ENCODE results near the gene NCK2. TPM values are rescaled to one million over a fixed set of nuclear protein-coding genes. Genes with fewer than 3 reads are reported as not detected.

NCK2 gene
- total RNA-seq, 4 donors from 2014 or later: 59.8 to 130 (median 96.2) TPM

DNA sequence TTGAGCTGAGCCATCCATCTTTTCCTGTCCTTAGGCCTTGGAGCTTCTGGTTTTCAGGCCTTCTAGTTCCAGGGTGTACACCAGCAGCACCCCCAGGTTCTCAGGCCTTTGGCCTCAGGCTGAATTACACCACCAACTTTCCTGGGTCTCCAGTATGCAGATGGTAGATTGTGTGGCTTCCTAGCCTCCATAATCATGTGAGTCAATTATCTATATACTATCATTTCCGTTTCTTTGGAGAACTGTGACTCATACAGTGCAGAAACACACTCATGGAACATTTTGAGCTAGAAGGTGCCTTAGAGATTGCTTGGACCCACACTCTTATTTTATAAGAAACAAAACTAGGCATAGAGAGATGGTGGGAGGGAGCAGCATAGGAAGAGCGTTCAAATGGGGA lies 167.4 kb downstream of the NCK2 start:
- H3K4me3 ChIP-seq: no peak overlapping the region
- TF ChIP-seq, protein P1, sequence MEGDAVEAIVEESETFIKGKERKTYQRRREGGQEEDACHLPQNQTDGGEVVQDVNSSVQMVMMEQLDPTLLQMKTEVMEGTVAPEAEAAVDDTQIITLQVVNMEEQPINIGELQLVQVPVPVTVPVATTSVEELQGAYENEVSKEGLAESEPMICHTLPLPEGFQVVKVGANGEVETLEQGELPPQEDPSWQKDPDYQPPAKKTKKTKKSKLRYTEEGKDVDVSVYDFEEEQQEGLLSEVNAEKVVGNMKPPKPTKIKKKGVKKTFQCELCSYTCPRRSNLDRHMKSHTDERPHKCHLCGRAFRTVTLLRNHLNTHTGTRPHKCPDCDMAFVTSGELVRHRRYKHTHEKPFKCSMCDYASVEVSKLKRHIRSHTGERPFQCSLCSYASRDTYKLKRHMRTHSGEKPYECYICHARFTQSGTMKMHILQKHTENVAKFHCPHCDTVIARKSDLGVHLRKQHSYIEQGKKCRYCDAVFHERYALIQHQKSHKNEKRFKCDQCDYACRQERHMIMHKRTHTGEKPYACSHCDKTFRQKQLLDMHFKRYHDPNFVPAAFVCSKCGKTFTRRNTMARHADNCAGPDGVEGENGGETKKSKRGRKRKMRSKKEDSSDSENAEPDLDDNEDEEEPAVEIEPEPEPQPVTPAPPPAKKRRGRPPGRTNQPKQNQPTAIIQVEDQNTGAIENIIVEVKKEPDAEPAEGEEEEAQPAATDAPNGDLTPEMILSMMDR (IDR thresholded peaks at IDR 0.05): no peak
- TF ChIP-seq POLR2AphosphoS5 (IDR thresholded peaks at IDR 0.05) (no peak), POLR2A (IDR thresholded peaks at IDR 0.05; ENCODE audit: low read depth) (no peak), EP300 (IDR thresholded peaks at IDR 0.05) (no peak)
- no peak overlapping the region for H3K27ac ChIP-seq (replicated peaks in 1 of 4)
- no peaks in the 10 kb centered on the region for H3K27me3 ChIP-seq
- H3K4me1 ChIP-seq: peaks cover 0 to 16% (median 13%) of the 10 kb centered on the region in 4 donors
- peaks cover 0 to 23% (median 13%) of the 10 kb centered on the region in 4 donors for H3K9me3 ChIP-seq
- WGBS: 97% methylated on average over 2 of the region's 2 CpGs
- DNase-seq (ENCODE audit: extremely low spot score): no peak
- intact Hi-C loops (cut with DNase I): loop anchor here (10.0 kb wide), 1 partner anchor 173 kb away; no protein-coding TSS in a partner anchor
- no peaks in the 10 kb centered on the region for H3K36me3 ChIP-seq

DNA sequence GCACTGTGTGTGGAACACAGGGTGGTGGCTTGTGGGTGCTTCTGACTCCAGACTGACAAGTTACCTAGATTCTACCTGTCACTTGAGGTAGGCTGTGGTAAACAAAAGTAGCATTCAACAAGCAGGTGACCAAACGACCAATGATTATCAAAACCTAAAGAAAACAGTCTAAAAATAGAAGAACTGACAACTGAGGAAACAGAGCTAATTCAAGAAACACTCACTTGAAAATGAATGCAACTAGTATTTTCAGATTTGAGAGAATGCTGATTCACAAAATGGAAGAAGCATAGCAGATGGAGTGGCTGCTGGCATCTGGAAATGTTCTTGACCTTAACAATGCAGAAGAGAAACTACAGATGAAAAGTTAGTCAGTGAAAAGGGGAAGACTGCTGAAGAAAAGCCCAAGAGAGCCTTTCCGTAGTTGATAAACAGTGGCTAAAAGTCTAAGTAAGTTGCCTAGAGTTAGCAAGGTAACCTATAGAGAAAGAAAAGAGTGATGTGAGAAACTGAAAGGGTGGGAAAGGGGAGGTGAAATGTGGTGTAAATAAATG lies 170.4 kb downstream of the NCK2 start:
- 90% methylated on average over 2 of the region's 2 CpGs for WGBS
- peaks cover 0 to 23% (median 13%) of the 10 kb centered on the region in 4 donors for H3K9me3 ChIP-seq
- no peaks in the 10 kb centered on the region for H3K27me3 ChIP-seq
- no peak overlapping the region for H3K27ac ChIP-seq (replicated peaks in 1 of 4)
- TF ChIP-seq, protein P1 (IDR thresholded peaks at IDR 0.05): no peak
- TF ChIP-seq POLR2AphosphoS5 (IDR thresholded peaks at IDR 0.05) (no peak), POLR2A (IDR thresholded peaks at IDR 0.05; ENCODE audit: low read depth) (no peak), EP300 (IDR thresholded peaks at IDR 0.05) (no peak)
- H3K4me1 ChIP-seq: peaks cover 0 to 8% (median 5%) of the 10 kb centered on the region in 4 donors
- no peaks in the 10 kb centered on the region for H3K36me3 ChIP-seq
- intact Hi-C loops (cut with DNase I): loop anchor here (10.0 kb wide), 1 partner anchor 170 kb away; no protein-coding TSS in a partner anchor
- no peak for DNase-seq (ENCODE audit: extremely low spot score)
- no peak overlapping the region for H3K4me3 ChIP-seq

GRCh38 chr2:105917226-105917625 lies 172.5 kb downstream of the NCK2 start:
- WGBS: 65% methylated on average over 4 of the region's 4 CpGs
- Histone ChIP-seq H3K27ac (replicated peaks in 1 of 4) (no peak overlapping the region), H3K27me3 (no peaks in the 10 kb centered on the region), H3K4me3 (no peak overlapping the region), H3K36me3 (no peaks in the 10 kb centered on the region), H3K9me3 (peaks cover 0 to 23% (median 13%) of the 10 kb centered on the region in 4 donors), H3K4me1 (peaks cover 0 to 6% (median 0%) of the 10 kb centered on the region in 4 donors)
- TF ChIP-seq POLR2A (IDR thresholded peaks at IDR 0.05; ENCODE audit: low read depth): no peak
- TF ChIP-seq, protein P1 (IDR thresholded peaks at IDR 0.05): no peak
- TF ChIP-seq POLR2AphosphoS5 (IDR thresholded peaks at IDR 0.05): no peak
- no peak for TF ChIP-seq EP300 (IDR thresholded peaks at IDR 0.05)
- intact Hi-C loops (cut with DNase I): loop anchor here (10.0 kb wide), 1 partner anchor 168 kb away; no protein-coding TSS in a partner anchor
- DNase-seq (ENCODE audit: extremely low spot score): no peak

DNA sequence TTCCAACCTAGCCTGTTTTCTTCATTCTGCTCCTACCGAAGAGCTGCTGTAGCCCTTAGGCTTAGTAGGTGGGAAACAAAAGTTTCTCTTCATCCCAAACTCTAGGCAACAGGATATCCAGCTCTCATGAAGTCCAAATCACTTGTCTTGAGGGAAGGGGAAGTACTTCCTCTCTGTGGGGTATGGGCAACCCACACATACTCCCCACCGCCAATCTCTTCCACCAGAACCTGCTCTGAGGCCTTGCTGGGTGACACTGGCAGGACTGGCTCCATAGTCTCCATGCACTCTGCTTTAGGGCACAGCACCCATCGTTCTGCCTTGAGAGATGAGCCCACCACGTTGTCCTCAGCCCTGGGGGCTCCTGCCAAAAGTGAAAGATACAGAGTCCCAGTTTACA lies 173.0 kb downstream of the NCK2 start:
- TF ChIP-seq, protein P1 (IDR thresholded peaks at IDR 0.05): no peak
- no peak for TF ChIP-seq EP300 (IDR thresholded peaks at IDR 0.05)
- TF ChIP-seq POLR2A (IDR thresholded peaks at IDR 0.05; ENCODE audit: low read depth): no peak
- no peak for TF ChIP-seq POLR2AphosphoS5 (IDR thresholded peaks at IDR 0.05)
- no peaks in the 10 kb centered on the region for H3K36me3 ChIP-seq
- H3K4me3 ChIP-seq: no peak overlapping the region
- DNase-seq (ENCODE audit: extremely low spot score): no peak
- peaks cover 0 to 6% (median 0%) of the 10 kb centered on the region in 4 donors for H3K4me1 ChIP-seq
- H3K9me3 ChIP-seq: peaks cover 0 to 23% (median 13%) of the 10 kb centered on the region in 4 donors
- H3K27ac ChIP-seq (replicated peaks in 1 of 4): no peak overlapping the region
- 67% methylated on average over 3 of the region's 4 CpGs for WGBS
- intact Hi-C loops (cut with DNase I): loop anchor here (10.0 kb wide), 1 partner anchor 167 kb away; no protein-coding TSS in a partner anchor
- H3K27me3 ChIP-seq: no peaks in the 10 kb centered on the region
